Endothelial cell of hepatic sinusoid (primary cell): Measurements from ENCODE around the gene MSI2.
"Not testable (repeated sequence)": the region's sequence is repeated elsewhere in the genome, so short reads cannot be mapped to it uniquely, and the experiment has no call there.

Experiments used
- in situ Hi-C: cut with HindIII; loops from 2 replicates; pipeline ENCODE4 v1.10.0; 2017; ENCODE audit warnings: low sequenced_read_pairs

The MSI2 gene

GRCh38 chr17:57255776-57256681 lies at the start of gene MSI2:
Gene MSI2, plus strand, starts transcription at chr17:57256523. Its CDS starts 220 bp downstream, at chr17:57256743.
- in situ Hi-C loops, result no loop called here

GRCh38 chr17:57206928-57207327 lies 49.4 kb upstream of the MSI2 start:
- in situ Hi-C loops, result loop anchor here (5.0 kb wide), 1 partner anchor 55 kb away; no protein-coding TSS in a partner anchor

- in situ Hi-C loops, result loop anchor here (5.0 kb wide), 1 partner anchor 55 kb away; no protein-coding TSS in a partner anchor
These were observed 48.9 kb upstream of the MSI2 start for GRCh38 chr17:57207396-57207795.

GRCh38 chr17:57210224-57210553 lies 46.1 kb upstream of the MSI2 start:
- in situ Hi-C loops, result no loop called here

DNA sequence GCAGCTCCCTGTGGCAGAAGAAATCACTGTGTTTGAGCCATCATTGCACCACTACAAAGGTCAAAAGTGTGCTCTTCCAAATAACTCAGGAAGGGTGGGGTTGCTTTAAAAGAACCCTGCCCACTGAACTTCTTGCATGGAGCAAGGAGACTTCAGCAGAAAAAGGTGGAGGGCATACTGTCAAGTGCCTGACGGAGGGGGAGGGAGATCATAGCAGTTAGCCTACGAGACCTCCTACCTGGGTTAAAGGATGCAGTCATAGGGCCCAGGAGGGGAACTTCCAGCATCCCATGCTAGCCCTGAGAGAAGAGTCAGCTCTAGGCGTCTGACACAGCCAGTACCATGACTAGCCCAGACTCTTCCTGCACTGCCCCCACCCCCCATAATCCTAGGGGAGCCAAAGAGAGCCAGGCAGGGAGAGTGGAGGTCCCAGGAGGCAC lies 45.3 kb upstream of the MSI2 start:
- in situ Hi-C loops, result no loop called here

DNA sequence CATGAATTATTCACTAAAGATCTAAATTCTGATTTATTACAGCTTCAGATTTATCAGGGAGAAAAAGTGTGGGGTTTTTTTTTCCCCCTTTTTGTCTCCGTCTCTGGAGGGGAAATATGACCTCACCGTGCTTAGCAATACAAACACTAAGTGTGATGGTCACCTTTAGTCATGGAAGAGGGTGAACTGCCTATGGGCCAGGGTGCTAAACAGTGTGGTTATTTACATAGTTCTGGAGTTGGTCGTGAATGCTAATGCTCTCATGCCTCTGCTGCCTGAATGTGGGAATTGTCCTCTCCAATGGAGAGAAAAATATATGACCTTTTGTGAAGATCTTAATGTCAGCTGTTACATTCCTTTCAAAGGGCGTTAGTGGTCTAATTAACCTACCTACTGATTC lies 44.8 kb upstream of the MSI2 start:
- in situ Hi-C loops, result no loop called here

GRCh38 chr17:57213180-57213825 lies 43.0 kb upstream of the MSI2 start:
- in situ Hi-C loops, result no loop called here

DNA sequence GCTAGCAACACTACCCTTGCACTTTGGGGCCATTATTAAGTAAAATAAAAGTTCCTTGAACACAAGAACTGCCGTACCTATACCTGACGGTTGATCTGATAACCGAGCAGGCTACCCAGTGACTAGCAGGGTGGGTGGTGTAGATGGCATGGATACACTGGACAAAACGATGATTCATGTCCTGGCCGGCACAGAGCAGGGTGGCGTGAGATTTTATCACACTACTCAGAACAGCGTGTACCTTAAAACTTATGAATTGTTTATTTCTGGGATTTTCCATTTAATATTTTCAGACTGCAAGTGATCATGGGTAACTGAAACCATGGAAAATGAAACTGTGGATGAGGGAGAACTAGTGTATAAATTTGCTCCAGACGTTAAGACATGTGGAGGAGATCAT lies 41.0 kb upstream of the MSI2 start:
- in situ Hi-C loops, result no loop called here

DNA sequence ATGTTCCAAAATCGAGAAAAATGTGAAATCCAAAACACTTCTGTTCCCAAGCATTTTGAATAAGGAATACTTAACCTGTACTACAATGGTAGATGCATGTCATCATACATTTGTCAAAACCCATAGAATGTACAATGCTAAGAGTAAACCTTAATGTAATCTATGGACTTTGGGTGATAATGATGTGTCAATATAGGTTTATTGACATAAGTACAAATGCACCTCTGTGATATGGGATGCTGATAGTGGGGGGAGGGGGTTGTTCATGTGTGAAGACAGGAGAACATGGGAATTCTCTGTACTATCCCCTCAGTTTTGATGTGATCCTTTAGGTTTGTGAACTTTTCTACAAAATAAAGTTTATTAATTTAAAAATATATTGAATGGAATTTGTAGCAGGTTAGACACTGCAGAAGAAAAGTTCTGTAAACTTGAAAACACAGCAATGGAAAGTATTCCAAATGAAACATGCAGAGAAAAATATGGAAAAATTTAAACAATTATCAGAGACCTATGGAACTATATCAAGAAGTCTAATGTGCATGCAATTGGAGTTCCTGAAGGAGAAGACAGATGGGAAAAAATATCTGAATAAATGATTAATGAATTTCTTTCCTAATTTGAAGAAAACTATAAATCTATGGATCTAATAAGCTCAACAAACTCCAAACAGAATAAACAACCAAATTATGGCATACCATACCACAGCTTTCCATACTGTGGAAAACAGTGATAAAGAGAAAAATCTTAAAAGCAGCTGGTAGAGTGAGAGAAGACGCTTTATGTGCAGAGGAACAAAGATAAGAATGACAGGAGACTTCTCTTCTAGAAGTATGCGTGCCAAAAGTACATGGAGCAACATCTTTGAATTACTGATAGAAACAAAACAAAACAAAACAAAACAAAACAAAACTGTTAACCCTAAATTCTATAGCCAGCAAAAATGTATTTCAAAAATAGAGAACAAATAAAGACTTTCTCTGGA lies 34.7 kb upstream of the MSI2 start:
- in situ Hi-C loops, result no loop called here

DNA sequence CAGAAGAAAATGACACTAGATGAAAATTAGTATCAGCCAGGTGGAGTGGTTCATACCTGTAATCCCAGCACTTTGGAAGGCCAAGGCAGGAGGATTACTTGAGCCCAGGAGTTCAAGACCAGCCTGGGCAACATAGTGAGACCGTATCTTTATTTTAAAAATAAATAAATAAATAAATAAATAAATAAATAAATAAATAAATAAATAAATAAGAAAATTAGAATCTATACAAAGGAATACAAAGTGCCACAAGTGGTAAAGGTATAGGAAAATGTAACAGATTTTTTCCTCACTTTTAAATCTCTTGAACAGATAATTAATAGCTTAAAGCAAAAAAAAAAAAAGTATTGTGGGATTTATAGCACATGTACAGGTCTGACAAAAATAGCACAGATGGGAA lies 33.9 kb upstream of the MSI2 start:
- in situ Hi-C loops, result not testable (repeated sequence)

DNA sequence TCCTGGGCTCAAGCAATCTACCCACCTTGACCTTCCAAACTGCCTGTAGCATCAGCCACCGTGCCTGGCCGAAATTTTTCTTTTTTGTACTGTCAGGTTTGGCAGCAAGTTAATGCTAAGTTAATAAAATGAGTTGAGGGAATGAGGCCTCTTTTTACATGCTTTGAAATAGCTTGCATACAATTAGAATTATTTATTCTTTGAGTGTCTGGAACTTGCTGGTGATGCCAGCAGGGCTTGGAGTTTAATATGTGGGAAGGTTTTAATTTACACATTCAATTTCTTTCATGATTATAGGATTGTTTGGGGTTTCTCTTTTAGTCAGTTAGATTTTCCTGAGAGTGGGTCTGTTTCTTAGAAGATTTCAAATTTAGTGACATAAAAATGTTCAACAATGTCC lies 31.2 kb upstream of the MSI2 start:
- in situ Hi-C loops, result no loop called here

DNA sequence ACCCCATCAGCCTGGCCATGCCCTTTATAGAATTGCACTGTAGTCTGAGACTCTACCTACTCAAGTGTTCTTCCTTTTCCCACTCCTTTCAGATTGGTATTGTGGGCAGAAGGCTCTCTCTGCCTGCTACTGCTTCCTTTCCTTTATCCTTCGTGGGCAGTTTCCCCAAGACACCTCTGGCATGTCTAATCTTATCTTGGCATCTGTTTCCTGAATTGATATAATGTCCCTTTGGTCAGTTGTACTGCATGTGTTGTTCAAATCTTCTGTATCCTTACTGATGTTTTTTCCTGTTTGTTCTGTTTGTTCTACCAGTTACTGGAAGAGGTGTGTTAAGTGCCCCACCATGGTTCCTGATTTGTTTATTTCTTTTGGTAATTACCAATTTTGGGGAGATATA lies 29.5 kb upstream of the MSI2 start:
- in situ Hi-C loops, result no loop called here

- in situ Hi-C loops, result no loop called here
These were observed 27.4 kb upstream of the MSI2 start for GRCh38 chr17:57228911-57229310.

- in situ Hi-C loops, result no loop called here
These were observed 22.1 kb upstream of the MSI2 start for GRCh38 chr17:57234061-57234738.

DNA sequence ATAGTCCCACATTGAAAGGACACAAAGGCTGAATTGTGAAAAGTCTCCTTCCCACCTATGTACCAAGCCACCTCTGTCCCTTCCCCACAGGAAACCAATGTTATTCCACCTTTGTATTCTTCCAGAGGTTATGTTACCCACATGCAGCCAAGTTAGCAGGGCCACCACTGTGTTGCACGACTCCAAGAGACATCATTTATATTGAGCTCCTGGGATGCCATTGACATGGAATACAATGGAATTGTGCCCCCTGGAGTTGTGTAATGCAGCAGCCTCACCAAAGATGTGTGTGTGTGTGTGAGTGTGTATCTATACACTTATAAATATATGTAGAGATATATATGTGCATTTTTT lies 21.6 kb upstream of the MSI2 start:
- in situ Hi-C loops, result no loop called here

GRCh38 chr17:57235124-57235523 lies 21.2 kb upstream of the MSI2 start:
- in situ Hi-C loops, result no loop called here

DNA sequence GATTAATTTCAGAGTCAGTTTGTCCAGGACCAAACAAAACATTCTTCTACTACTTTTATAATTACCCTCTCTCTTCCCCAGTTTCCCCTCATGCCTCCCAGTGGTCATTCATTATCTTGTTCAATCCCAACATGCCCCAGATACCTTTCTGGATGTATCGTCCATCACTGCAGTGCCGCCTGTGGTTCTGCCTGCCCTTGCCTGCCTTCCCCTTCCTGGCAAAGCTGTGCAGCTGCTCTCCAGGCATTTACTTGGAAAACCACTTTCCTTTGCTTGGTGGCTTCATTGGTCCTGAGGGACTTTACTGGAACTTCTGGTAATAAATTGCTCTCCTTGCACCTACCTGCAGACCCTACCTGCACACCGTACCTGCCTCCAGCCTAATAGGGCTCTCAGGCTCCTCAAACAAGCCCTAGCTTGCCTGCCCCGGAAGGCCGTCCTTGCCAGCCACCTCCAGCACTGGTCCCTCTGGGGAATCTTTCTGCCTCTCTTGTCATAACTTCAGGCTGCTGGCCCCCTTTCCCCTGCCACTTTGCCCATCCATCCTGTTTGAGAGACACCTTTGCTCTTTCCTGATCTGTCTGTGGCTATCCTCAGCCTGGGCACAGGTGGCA lies 19.5 kb upstream of the MSI2 start:
- in situ Hi-C loops, result no loop called here

DNA sequence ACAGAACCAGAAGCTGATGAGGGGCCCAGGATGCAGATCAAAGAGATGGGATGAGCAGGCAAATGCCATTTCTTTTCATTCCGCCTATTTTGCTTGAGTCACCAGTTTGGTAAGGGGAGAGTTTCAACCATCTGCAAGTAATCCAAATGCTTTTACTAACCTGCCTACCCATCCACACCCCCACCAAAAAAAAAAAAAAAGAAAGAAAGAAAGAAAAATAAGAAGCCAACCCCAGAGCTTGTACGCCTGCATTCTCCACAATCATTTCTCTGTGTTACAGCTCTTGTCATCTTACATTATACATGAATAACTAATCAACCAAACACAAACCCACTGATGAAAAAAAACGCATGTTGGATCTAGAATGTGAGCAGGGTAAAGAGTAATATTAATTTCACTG lies 15.7 kb upstream of the MSI2 start:
- in situ Hi-C loops, result no loop called here

DNA sequence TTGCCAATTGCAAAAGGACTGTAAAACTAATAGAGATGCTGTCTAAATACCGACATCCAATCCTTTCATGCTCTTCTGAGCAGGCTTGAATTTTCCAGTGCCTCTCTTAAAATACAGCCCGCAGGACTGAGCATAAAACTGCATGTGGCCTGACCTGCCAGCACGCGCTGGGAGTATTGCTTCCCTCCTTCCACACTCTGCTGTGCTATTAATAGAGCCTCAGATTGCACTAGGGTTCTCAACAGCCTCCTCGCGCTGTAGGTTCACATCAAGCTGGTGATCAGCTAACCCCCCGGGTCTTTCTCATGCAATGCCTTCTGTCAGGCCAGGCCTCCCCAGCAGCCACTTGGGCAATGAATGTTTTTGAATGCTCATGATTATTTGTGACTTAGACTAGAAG lies 14.2 kb upstream of the MSI2 start:
- in situ Hi-C loops, result no loop called here

- in situ Hi-C loops, result no loop called here
These were observed 13.1 kb upstream of the MSI2 start for GRCh38 chr17:57243171-57243622.
